COR-L47 (cell line): ENCODE results near the gene C19orf38.

ENCODE experiments used
- DNase-seq: peaks from one replicate; lab custom pipeline; 2025; lab: John Stamatoyannopoulos, UW

Gene C19orf38

DNA sequence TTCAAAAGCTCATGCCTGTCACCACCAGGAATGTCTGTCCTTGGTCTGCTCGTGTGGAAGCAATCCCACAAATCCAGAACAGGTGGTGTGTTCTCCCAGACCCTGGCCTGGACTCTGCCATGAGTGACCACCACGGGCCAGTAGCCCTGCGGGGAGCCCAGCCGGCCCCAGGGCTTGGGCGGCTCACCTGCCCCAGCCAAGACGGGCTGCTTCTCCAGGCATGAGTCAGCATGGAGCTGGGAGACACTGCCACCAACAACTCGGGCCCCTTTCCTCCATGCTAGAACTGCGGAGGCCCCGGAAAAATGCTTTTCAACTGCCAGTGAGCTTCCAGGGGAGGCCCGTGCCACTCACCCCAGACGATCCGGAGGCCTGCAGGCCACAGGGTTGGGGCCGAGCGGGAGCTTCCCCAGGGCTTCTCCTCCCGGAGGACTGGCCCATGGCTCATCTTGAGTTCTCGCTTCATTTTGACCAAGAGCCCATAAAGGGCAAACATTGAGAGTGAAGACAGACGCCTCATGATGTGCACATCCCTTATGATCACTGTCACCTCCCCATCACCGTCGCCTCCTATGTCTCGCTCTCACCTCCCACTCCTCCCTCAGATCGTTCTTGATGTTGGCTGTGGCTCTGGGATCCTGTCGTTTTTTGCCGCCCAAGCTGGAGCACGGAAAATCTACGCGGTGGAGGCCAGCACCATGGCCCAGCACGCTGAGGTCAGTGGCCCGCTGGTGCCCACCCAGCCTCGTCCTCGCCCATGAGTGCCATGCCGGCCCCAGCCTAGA is 63.6 kb downstream of the C19orf38 start:
- DNase-seq: no peak

DNA sequence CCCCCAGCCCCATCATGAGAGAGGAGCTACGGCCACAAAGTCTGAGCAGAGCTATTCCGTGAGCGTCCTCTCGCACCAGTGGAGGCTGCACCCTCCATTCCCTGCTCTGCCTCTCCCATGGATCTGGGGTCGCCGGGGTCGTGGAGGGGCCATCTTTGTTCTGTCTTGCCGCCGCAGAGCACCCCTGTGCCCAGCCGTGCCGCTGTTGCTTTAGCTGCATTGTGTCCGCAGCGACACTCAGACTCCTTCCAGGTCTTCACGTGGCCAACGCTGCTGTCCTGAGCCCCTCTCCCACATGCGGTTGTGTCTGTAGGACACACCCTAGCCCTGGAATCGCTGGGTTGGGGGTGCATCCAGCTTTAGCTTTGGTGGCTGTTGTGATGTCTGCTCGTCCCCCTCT is 64.4 kb downstream of the C19orf38 start:
- DNase-seq: no peak

DNA sequence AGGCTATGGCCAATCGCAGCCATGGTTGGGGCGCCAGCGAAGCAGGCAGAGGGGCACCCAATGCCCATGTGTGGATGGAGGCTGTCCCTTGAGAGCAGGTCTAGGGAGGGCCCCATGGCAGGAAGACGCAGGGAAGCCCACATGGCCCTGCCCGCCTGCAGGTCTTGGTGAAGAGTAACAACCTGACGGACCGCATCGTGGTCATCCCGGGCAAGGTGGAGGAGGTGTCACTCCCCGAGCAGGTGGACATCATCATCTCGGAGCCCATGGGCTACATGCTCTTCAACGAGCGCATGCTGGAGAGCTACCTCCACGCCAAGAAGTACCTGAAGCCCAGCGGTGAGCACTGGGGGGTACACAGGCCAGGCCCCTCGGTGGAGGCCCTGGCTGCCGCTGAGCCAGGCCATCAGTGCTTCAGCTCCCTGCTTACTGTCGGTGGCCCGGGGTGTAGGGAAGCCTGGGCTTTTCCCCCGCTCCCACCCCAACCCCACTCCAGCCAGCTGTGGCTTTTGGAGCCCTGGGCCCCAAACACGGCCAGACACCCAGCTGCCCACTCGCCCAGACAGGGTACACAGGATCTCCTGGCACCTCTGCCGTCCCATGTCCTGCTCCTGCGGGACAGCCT is 65.6 kb downstream of the C19orf38 start:
- DNase-seq: no peak

DNA sequence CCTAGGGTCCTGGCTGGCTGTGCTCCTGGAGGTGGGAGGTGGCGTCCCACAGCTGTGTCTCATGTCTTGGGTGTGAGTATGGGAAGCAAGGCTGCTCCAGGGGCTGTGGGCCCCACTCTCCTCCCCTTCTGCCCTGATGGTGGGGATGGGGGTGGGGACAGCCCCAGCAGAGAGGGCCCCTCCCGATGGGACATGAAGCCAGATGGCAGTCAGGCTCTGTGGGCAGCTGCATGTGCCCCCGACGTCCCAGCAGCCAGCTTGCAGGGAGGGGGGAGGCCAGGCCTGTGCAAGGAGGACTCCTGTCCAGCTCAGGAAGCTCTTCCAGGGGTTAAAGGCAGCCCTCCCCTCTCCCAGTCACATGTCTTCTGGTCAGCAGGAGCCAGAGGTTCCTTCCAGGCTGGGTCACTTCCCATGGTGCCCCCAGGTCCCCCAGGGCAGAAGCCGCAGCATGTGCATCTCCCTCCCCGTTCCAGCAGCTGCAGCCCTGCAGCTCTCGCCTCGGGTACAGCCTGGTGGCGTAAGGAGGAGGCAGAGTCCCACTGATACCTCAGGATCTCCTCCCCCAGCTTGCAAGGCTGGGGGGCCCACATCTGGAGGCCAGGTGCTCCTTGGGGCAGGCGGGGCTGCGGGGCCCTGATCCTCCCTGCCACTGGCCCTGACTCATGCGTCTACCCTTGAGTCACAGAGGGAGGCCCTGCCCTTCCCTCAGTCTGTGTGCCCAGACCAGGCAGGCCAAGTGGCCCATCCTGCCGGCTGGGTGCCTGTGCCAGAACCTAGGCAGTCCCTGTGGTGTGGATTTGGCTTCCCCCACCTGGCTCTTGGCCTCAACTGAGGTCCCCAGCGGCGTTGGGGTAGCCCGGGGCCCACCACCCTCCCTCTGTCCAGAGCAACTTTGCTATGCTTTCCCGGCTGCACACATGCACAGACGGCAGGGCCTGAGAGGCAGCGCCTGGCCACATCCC is 67.2 kb downstream of the C19orf38 start:
- DNase-seq: no peak

DNA sequence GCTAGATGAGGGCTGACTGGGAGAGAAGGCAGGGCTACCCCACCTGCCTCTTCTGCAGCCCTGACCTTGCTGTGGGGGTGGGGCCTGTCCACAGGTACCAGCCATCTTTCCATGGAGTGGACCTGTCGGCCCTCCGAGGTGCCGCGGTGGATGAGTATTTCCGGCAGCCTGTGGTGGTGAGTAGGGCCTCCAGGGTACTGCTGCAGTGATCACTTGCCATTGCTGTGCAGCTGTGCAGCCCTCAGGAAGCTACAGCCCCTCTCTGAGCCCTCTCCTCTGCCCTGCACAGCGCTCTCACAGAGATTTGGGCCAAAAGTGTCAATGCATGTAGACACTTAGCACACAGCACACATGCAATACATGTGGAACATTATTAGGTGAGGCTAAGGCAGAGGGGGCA is 68.4 kb downstream of the C19orf38 start:
- no peak for DNase-seq

DNA sequence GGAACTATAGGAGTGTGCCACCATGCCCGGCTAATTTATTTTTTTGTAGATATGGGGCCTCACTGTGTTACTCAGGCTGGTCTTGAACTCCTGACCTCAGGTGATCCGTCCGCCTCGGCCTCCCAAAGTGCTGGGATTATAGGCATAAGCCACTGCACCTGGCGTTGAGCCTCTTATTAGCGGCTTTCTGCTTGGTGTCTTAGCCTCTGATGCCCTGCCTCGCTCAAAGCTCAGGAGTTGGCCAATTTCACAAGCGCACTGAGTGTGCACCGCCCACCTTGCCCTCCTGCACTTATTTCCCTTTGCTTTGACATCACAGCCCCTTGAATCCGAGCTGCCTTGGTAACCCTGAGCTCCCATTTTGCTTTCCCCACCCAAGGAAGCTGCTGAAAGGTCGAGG is 70.1 kb downstream of the C19orf38 start:
- DNase-seq: no peak
